ENCODE measurements around the gene EML6. TPM values are rescaled to one million over a fixed set of nuclear protein-coding genes. Genes with fewer than 3 reads are reported as not detected.

EML6 gene
- total RNA-seq, 1 donor from 2014 or later, result 10.4 TPM

GRCh38 chr2:54879032-54879431 is 155.6 kb downstream of the EML6 start:
- peaks cover 11 to 15% (median 12%) of the 10 kb centered on the region in 3 donors for H3K4me1 ChIP-seq (ENCODE audit: control insufficient read depth in 3 of 3, insufficient read depth in 3 of 3, low read length in 3 of 3)
- no peaks in the 10 kb centered on the region for H3K27me3 ChIP-seq (ENCODE audit: control insufficient read depth in 3 of 3, insufficient read depth in 3 of 3, low read length in 3 of 3)
- no peak overlapping the region for H3K4me3 ChIP-seq (ENCODE audit: low read length in 3 of 3)
- H3K9me3 ChIP-seq (ENCODE audit: control insufficient read depth in 3 of 3, low read length in 3 of 3), result no peaks in the 10 kb centered on the region
- H3K27ac ChIP-seq (ENCODE audit: low read depth, low read length), result peak overlapping the region; percentile 83
- H3K9ac ChIP-seq (ENCODE audit: low read depth in 1 of 3, low read length in 3 of 3), result peak overlapping the region in 2 of 3 donors; percentile 27 to 55
- H3K36me3 ChIP-seq (ENCODE audit: control insufficient read depth in 3 of 3, insufficient read depth in 3 of 3, low read length in 3 of 3), result no peaks in the 10 kb centered on the region

- Histone ChIP-seq H3K4me1 (ENCODE audit: control insufficient read depth in 3 of 3, insufficient read depth in 3 of 3, low read length in 3 of 3) (peaks cover 11 to 15% (median 12%) of the 10 kb centered on the region in 3 donors), H3K9ac (ENCODE audit: low read depth in 1 of 3, low read length in 3 of 3) (peak overlapping the region; percentile 25 to 71 (median 55)), H3K4me3 (ENCODE audit: low read length in 3 of 3) (peak overlapping the region in 2 of 3 donors; percentile 25 to 62), H3K27me3 (ENCODE audit: control insufficient read depth in 3 of 3, insufficient read depth in 3 of 3, low read length in 3 of 3) (no peaks in the 10 kb centered on the region), H3K27ac (ENCODE audit: low read depth, low read length) (peak overlapping the region; percentile 83), H3K36me3 (ENCODE audit: control insufficient read depth in 3 of 3, insufficient read depth in 3 of 3, low read length in 3 of 3) (no peaks in the 10 kb centered on the region), H3K9me3 (ENCODE audit: control insufficient read depth in 3 of 3, low read length in 3 of 3) (no peaks in the 10 kb centered on the region)
Observed at GRCh38 chr2:54879598-54880332, 156.3 kb downstream of the EML6 start.

- peaks cover 11 to 15% (median 12%) of the 10 kb centered on the region in 3 donors for H3K4me1 ChIP-seq (ENCODE audit: control insufficient read depth in 3 of 3, insufficient read depth in 3 of 3, low read length in 3 of 3)
- peak overlapping the region; percentile 4 to 61 (median 55) for H3K9ac ChIP-seq (ENCODE audit: low read depth in 1 of 3, low read length in 3 of 3)
- no peaks in the 10 kb centered on the region for H3K27me3 ChIP-seq (ENCODE audit: control insufficient read depth in 3 of 3, insufficient read depth in 3 of 3, low read length in 3 of 3)
- H3K9me3 ChIP-seq (ENCODE audit: control insufficient read depth in 3 of 3, low read length in 3 of 3), result no peaks in the 10 kb centered on the region
- H3K27ac ChIP-seq (ENCODE audit: low read depth, low read length), result peak overlapping the region; percentile 83
- peak overlapping the region in 1 of 3 donors; percentile 62 for H3K4me3 ChIP-seq (ENCODE audit: low read length in 3 of 3)
- no peaks in the 10 kb centered on the region for H3K36me3 ChIP-seq (ENCODE audit: control insufficient read depth in 3 of 3, insufficient read depth in 3 of 3, low read length in 3 of 3)
Observed at GRCh38 chr2:54880428-54880827, 157.0 kb downstream of the EML6 start.

GRCh38 chr2:54881759-54882158 is 158.3 kb downstream of the EML6 start:
- Histone ChIP-seq H3K36me3 (ENCODE audit: control insufficient read depth in 3 of 3, insufficient read depth in 3 of 3, low read length in 3 of 3) (no peaks in the 10 kb centered on the region), H3K4me3 (ENCODE audit: low read length in 3 of 3) (no peak overlapping the region), H3K9ac (ENCODE audit: low read depth in 1 of 3, low read length in 3 of 3) (no peak overlapping the region), H3K27me3 (ENCODE audit: control insufficient read depth in 3 of 3, insufficient read depth in 3 of 3, low read length in 3 of 3) (no peaks in the 10 kb centered on the region), H3K9me3 (ENCODE audit: control insufficient read depth in 3 of 3, low read length in 3 of 3) (no peaks in the 10 kb centered on the region), H3K27ac (ENCODE audit: low read depth, low read length) (peak overlapping the region; percentile 26), H3K4me1 (ENCODE audit: control insufficient read depth in 3 of 3, insufficient read depth in 3 of 3, low read length in 3 of 3) (peaks cover 11 to 15% (median 12%) of the 10 kb centered on the region in 3 donors)

- Histone ChIP-seq H3K27me3 (ENCODE audit: control insufficient read depth in 3 of 3, insufficient read depth in 3 of 3, low read length in 3 of 3) (no peaks in the 10 kb centered on the region), H3K27ac (ENCODE audit: low read depth, low read length) (no peak overlapping the region), H3K36me3 (ENCODE audit: control insufficient read depth in 3 of 3, insufficient read depth in 3 of 3, low read length in 3 of 3) (no peaks in the 10 kb centered on the region), H3K4me1 (ENCODE audit: control insufficient read depth in 3 of 3, insufficient read depth in 3 of 3, low read length in 3 of 3) (peaks cover 3 to 6% (median 4%) of the 10 kb centered on the region in 3 donors), H3K4me3 (ENCODE audit: low read length in 3 of 3) (no peak overlapping the region), H3K9ac (ENCODE audit: low read depth in 1 of 3, low read length in 3 of 3) (no peak overlapping the region), H3K9me3 (ENCODE audit: control insufficient read depth in 3 of 3, low read length in 3 of 3) (no peaks in the 10 kb centered on the region)
Observed at GRCh38 chr2:54885891-54886290, 162.4 kb downstream of the EML6 start.

GRCh38 chr2:54887850-54888545 is 164.5 kb downstream of the EML6 start:
- H3K4me3 ChIP-seq (ENCODE audit: low read length in 3 of 3), result no peak overlapping the region
- no peaks in the 10 kb centered on the region for H3K36me3 ChIP-seq (ENCODE audit: control insufficient read depth in 3 of 3, insufficient read depth in 3 of 3, low read length in 3 of 3)
- no peaks in the 10 kb centered on the region for H3K4me1 ChIP-seq (ENCODE audit: control insufficient read depth in 3 of 3, insufficient read depth in 3 of 3, low read length in 3 of 3)

GRCh38 chr2:54889053-54889452 is 165.6 kb downstream of the EML6 start:
- no peak overlapping the region for H3K4me3 ChIP-seq (ENCODE audit: low read length in 3 of 3)
- no peaks in the 10 kb centered on the region for H3K4me1 ChIP-seq (ENCODE audit: control insufficient read depth in 3 of 3, insufficient read depth in 3 of 3, low read length in 3 of 3)
- H3K9ac ChIP-seq (ENCODE audit: low read depth in 1 of 3, low read length in 3 of 3), result no peak overlapping the region
- no peaks in the 10 kb centered on the region for H3K27me3 ChIP-seq (ENCODE audit: control insufficient read depth in 3 of 3, insufficient read depth in 3 of 3, low read length in 3 of 3)
- H3K27ac ChIP-seq (ENCODE audit: low read depth, low read length), result no peak overlapping the region
- H3K36me3 ChIP-seq (ENCODE audit: control insufficient read depth in 3 of 3, insufficient read depth in 3 of 3, low read length in 3 of 3), result no peaks in the 10 kb centered on the region
- H3K9me3 ChIP-seq (ENCODE audit: control insufficient read depth in 3 of 3, low read length in 3 of 3), result no peaks in the 10 kb centered on the region

More at GRCh38 chr2:54887850-54888545, 164.5 kb downstream of the EML6 start:
- no peak overlapping the region for H3K9ac ChIP-seq (ENCODE audit: low read depth in 1 of 3, low read length in 3 of 3)
- H3K9me3 ChIP-seq (ENCODE audit: control insufficient read depth in 3 of 3, low read length in 3 of 3), result no peaks in the 10 kb centered on the region
- H3K27me3 ChIP-seq (ENCODE audit: control insufficient read depth in 3 of 3, insufficient read depth in 3 of 3, low read length in 3 of 3), result no peaks in the 10 kb centered on the region
- no peak overlapping the region for H3K27ac ChIP-seq (ENCODE audit: low read depth, low read length)

- Histone ChIP-seq H3K9me3 (ENCODE audit: control insufficient read depth in 3 of 3, low read length in 3 of 3) (peaks cover 0 to 6% (median 0%) of the 10 kb centered on the region in 3 donors), H3K9ac (ENCODE audit: low read depth in 1 of 3, low read length in 3 of 3) (no peak overlapping the region), H3K27ac (ENCODE audit: low read depth, low read length) (no peak overlapping the region), H3K27me3 (ENCODE audit: control insufficient read depth in 3 of 3, insufficient read depth in 3 of 3, low read length in 3 of 3) (no peaks in the 10 kb centered on the region), H3K4me1 (ENCODE audit: control insufficient read depth in 3 of 3, insufficient read depth in 3 of 3, low read length in 3 of 3) (no peaks in the 10 kb centered on the region), H3K4me3 (ENCODE audit: low read length in 3 of 3) (no peak overlapping the region), H3K36me3 (ENCODE audit: control insufficient read depth in 3 of 3, insufficient read depth in 3 of 3, low read length in 3 of 3) (no peaks in the 10 kb centered on the region)
Observed at GRCh38 chr2:54891909-54892308, 168.4 kb downstream of the EML6 start.

- Histone ChIP-seq H3K9ac (ENCODE audit: low read depth in 1 of 3, low read length in 3 of 3) (no peak overlapping the region), H3K27ac (ENCODE audit: low read depth, low read length) (no peak overlapping the region), H3K4me3 (ENCODE audit: low read length in 3 of 3) (no peak overlapping the region), H3K36me3 (ENCODE audit: control insufficient read depth in 3 of 3, insufficient read depth in 3 of 3, low read length in 3 of 3) (no peaks in the 10 kb centered on the region), H3K9me3 (ENCODE audit: control insufficient read depth in 3 of 3, low read length in 3 of 3) (peaks cover 0 to 6% (median 0%) of the 10 kb centered on the region in 3 donors), H3K27me3 (ENCODE audit: control insufficient read depth in 3 of 3, insufficient read depth in 3 of 3, low read length in 3 of 3) (no peaks in the 10 kb centered on the region), H3K4me1 (ENCODE audit: control insufficient read depth in 3 of 3, insufficient read depth in 3 of 3, low read length in 3 of 3) (no peaks in the 10 kb centered on the region)
Observed at GRCh38 chr2:54894467-54894866, 171.0 kb downstream of the EML6 start.

GRCh38 chr2:54895730-54896129 is 172.3 kb downstream of the EML6 start:
- no peaks in the 10 kb centered on the region for H3K36me3 ChIP-seq (ENCODE audit: control insufficient read depth in 3 of 3, insufficient read depth in 3 of 3, low read length in 3 of 3)
- H3K9ac ChIP-seq (ENCODE audit: low read depth in 1 of 3, low read length in 3 of 3), result no peak overlapping the region
- H3K27me3 ChIP-seq (ENCODE audit: control insufficient read depth in 3 of 3, insufficient read depth in 3 of 3, low read length in 3 of 3), result no peaks in the 10 kb centered on the region
- H3K4me1 ChIP-seq (ENCODE audit: control insufficient read depth in 3 of 3, insufficient read depth in 3 of 3, low read length in 3 of 3), result no peaks in the 10 kb centered on the region
- no peak overlapping the region for H3K4me3 ChIP-seq (ENCODE audit: low read length in 3 of 3)
- no peak overlapping the region for H3K27ac ChIP-seq (ENCODE audit: low read depth, low read length)
- H3K9me3 ChIP-seq (ENCODE audit: control insufficient read depth in 3 of 3, low read length in 3 of 3), result peaks cover 0 to 6% (median 0%) of the 10 kb centered on the region in 3 donors
